ENCODE results near the gene FOXA2.

DNA sequence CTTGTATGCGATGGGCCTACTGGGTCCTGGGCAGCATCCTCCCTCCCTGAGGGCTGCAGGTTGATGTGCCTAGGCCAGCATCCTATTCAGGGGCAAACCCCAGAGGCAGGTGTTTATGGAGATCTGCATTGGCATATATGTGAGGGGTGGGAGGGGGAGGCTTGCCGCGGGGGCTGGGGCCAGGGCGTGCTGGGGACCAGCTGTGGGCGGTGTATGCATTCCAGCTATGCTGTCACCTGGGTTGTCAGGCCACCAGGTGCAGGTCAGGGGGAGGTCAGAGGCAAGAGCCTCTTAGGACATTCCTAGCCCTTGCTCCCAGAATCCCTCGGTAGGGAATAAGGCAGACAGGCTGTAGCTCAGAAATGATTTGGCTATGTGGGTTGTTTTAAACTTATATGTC lies 11.9 kb downstream of the FOXA2 start:
- TF ChIP-seq RBM14 (IDR thresholded peaks at IDR 0.05; ENCODE audit: borderline replicate concordance, insufficient read depth, low read depth, low read length) = no peak
- TF ChIP-seq ZKSCAN8 (CRISPR knock-in tag; IDR thresholded peaks at IDR 0.05) = no peak
- TF ChIP-seq, protein P1, sequence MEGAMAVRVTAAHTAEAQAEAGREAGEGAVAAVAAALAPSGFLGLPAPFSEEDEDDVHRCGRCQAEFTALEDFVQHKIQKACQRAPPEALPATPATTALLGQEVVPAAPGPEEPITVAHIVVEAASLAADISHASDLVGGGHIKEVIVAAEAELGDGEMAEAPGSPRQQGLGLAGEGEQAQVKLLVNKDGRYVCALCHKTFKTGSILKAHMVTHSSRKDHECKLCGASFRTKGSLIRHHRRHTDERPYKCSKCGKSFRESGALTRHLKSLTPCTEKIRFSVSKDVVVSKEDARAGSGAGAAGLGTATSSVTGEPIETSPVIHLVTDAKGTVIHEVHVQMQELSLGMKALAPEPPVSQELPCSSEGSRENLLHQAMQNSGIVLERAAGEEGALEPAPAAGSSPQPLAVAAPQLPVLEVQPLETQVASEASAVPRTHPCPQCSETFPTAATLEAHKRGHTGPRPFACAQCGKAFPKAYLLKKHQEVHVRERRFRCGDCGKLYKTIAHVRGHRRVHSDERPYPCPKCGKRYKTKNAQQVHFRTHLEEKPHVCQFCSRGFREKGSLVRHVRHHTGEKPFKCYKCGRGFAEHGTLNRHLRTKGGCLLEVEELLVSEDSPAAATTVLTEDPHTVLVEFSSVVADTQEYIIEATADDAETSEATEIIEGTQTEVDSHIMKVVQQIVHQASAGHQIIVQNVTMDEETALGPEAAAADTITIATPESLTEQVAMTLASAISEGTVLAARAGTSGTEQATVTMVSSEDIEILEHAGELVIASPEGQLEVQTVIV (CRISPR knock-in tag; IDR thresholded peaks at IDR 0.05; ENCODE audit: borderline replicate concordance) = no peak
- TF ChIP-seq NFE2 (IDR thresholded peaks at IDR 0.05; ENCODE audit: low read depth) = no peak
- TF ChIP-seq, protein P2, sequence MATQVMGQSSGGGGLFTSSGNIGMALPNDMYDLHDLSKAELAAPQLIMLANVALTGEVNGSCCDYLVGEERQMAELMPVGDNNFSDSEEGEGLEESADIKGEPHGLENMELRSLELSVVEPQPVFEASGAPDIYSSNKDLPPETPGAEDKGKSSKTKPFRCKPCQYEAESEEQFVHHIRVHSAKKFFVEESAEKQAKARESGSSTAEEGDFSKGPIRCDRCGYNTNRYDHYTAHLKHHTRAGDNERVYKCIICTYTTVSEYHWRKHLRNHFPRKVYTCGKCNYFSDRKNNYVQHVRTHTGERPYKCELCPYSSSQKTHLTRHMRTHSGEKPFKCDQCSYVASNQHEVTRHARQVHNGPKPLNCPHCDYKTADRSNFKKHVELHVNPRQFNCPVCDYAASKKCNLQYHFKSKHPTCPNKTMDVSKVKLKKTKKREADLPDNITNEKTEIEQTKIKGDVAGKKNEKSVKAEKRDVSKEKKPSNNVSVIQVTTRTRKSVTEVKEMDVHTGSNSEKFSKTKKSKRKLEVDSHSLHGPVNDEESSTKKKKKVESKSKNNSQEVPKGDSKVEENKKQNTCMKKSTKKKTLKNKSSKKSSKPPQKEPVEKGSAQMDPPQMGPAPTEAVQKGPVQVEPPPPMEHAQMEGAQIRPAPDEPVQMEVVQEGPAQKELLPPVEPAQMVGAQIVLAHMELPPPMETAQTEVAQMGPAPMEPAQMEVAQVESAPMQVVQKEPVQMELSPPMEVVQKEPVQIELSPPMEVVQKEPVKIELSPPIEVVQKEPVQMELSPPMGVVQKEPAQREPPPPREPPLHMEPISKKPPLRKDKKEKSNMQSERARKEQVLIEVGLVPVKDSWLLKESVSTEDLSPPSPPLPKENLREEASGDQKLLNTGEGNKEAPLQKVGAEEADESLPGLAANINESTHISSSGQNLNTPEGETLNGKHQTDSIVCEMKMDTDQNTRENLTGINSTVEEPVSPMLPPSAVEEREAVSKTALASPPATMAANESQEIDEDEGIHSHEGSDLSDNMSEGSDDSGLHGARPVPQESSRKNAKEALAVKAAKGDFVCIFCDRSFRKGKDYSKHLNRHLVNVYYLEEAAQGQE (IDR thresholded peaks at IDR 0.05; ENCODE audit: borderline replicate concordance) = no peak
- TF ChIP-seq, protein P2 (CRISPR knock-in tag; IDR thresholded peaks at IDR 0.05; ENCODE audit: low read depth) = no peak
- TF ChIP-seq HCFC1 (IDR thresholded peaks at IDR 0.05; ENCODE audit: low read depth, low read length) = no peak
- TF ChIP-seq U2AF1 (optimal IDR thresholded peaks at IDR 0.05; ENCODE audit: low read depth, low read length) = no peak
- TF ChIP-seq POLR3G (IDR thresholded peaks at IDR 0.05; ENCODE audit: extremely low read depth, insufficient read length, insufficient replicate concordance) = no peak

Data from K562 (cell line).